Measurements from ENCODE around the gene TYRO3.
"Not testable (repeated sequence)": the region's sequence is repeated elsewhere in the genome, so short reads cannot be mapped to it uniquely, and the experiment has no call there.

The TYRO3 gene

GRCh38 chr15:41554915-41555314 lies 4.1 kb upstream of the TYRO3 start:
- DNase-seq = no peak

GRCh38 chr15:41556677-41557076 lies 2.3 kb upstream of the TYRO3 start:
- DNase-seq = no peak

- DNase-seq = peak; percentile 75
Observed at GRCh38 chr15:41557673-41558399, 1.2 kb upstream of the TYRO3 start.

- no peak for DNase-seq
Observed at GRCh38 chr15:41559239-41559782, 299 bp downstream of the TYRO3 start.

GRCh38 chr15:41560572-41560874 lies 1.5 kb downstream of the TYRO3 start:
- no peak for DNase-seq

- DNase-seq = no peak
Observed at GRCh38 chr15:41561104-41561776, 2.2 kb downstream of the TYRO3 start.

- peak; percentile 62 for DNase-seq
Observed at GRCh38 chr15:41561777-41562145, 2.7 kb downstream of the TYRO3 start.

GRCh38 chr15:41562244-41562643 lies 3.2 kb downstream of the TYRO3 start:
- DNase-seq = no peak

- peak; percentile 69 for DNase-seq
Observed at GRCh38 chr15:41562784-41563198, 3.8 kb downstream of the TYRO3 start.

GRCh38 chr15:41564286-41564959 lies 5.4 kb downstream of the TYRO3 start:
- no peak for DNase-seq

GRCh38 chr15:41564960-41565502 lies 6.0 kb downstream of the TYRO3 start:
- DNase-seq = no peak

GRCh38 chr15:41565702-41566101 lies 6.7 kb downstream of the TYRO3 start:
- no peak for DNase-seq

- no peak for DNase-seq
Observed at GRCh38 chr15:41566121-41566885, 7.3 kb downstream of the TYRO3 start.

GRCh38 chr15:41567261-41567660 lies 8.2 kb downstream of the TYRO3 start:
- no peak for DNase-seq

GRCh38 chr15:41567862-41568261 lies 8.8 kb downstream of the TYRO3 start:
- no peak for DNase-seq

- DNase-seq = no peak
Observed at GRCh38 chr15:41568350-41569017, 9.5 kb downstream of the TYRO3 start.

- not testable (repeated sequence) for DNase-seq
Observed at GRCh38 chr15:41569232-41569631, 10.2 kb downstream of the TYRO3 start.

- no peak for DNase-seq
Observed at GRCh38 chr15:41570764-41571163, 11.8 kb downstream of the TYRO3 start.

- no peak for DNase-seq
Observed at GRCh38 chr15:41571948-41572347, 12.9 kb downstream of the TYRO3 start.

- no peak for DNase-seq
Observed at GRCh38 chr15:41572866-41573265, 13.9 kb downstream of the TYRO3 start.

- no peak for DNase-seq
Observed at GRCh38 chr15:41573396-41573795, 14.4 kb downstream of the TYRO3 start.

GRCh38 chr15:41574158-41574557 lies 15.1 kb downstream of the TYRO3 start:
- DNase-seq = no peak
